ENCODE results near the gene CNDP1.
"Not testable (repeated sequence)": the region's sequence is repeated elsewhere in the genome, so short reads cannot be mapped to it uniquely, and the experiment has no call there.

CNDP1 gene

GRCh38 chr18:74520096-74520833 lies 14.0 kb upstream of the CNDP1 start:
- no peak for DNase-seq (ENCODE audit: low spot score)

GRCh38 chr18:74521068-74521725 lies 13.1 kb upstream of the CNDP1 start:
- no peak for DNase-seq (ENCODE audit: low spot score)

GRCh38 chr18:74522635-74523548 lies 11.4 kb upstream of the CNDP1 start:
- DNase-seq (ENCODE audit: low spot score): no peak

- DNase-seq (ENCODE audit: low spot score): no peak
Measured at GRCh38 chr18:74524097-74524496, 10.2 kb upstream of the CNDP1 start.

GRCh38 chr18:74524915-74525314 lies 9.4 kb upstream of the CNDP1 start:
- not testable (repeated sequence) for DNase-seq (ENCODE audit: low spot score)

GRCh38 chr18:74525741-74526140 lies 8.6 kb upstream of the CNDP1 start:
- no peak for DNase-seq (ENCODE audit: low spot score)

- no peak for DNase-seq (ENCODE audit: low spot score)
Measured at GRCh38 chr18:74526488-74526887, 7.8 kb upstream of the CNDP1 start.

GRCh38 chr18:74528478-74528877 lies 5.8 kb upstream of the CNDP1 start:
- DNase-seq (ENCODE audit: low spot score): no peak

GRCh38 chr18:74528913-74529312 lies 5.4 kb upstream of the CNDP1 start:
- no peak for DNase-seq (ENCODE audit: low spot score)

- no peak for DNase-seq (ENCODE audit: low spot score)
Measured at GRCh38 chr18:74529378-74529777, 4.9 kb upstream of the CNDP1 start.

GRCh38 chr18:74529811-74530583 lies 4.3 kb upstream of the CNDP1 start:
- no peak for DNase-seq (ENCODE audit: low spot score)

- no peak for DNase-seq (ENCODE audit: low spot score)
Measured at GRCh38 chr18:74530584-74530862, 3.8 kb upstream of the CNDP1 start.

- no peak for DNase-seq (ENCODE audit: low spot score)
Measured at GRCh38 chr18:74531043-74531442, 3.3 kb upstream of the CNDP1 start.

GRCh38 chr18:74532511-74533025 lies 1.7 kb upstream of the CNDP1 start:
- no peak for DNase-seq (ENCODE audit: low spot score)

- no peak for DNase-seq (ENCODE audit: low spot score)
Measured at GRCh38 chr18:74533666-74534065, 634 bp upstream of the CNDP1 start.

GRCh38 chr18:74534981-74535649 lies 815 bp downstream of the CNDP1 start:
- DNase-seq (ENCODE audit: low spot score): no peak

- no peak for DNase-seq (ENCODE audit: low spot score)
Measured at GRCh38 chr18:74539289-74539688, 5.0 kb downstream of the CNDP1 start.

- no peak for DNase-seq (ENCODE audit: low spot score)
Measured at GRCh38 chr18:74540652-74541421, 6.5 kb downstream of the CNDP1 start.

GRCh38 chr18:74541703-74542555 lies 7.6 kb downstream of the CNDP1 start:
- DNase-seq (ENCODE audit: low spot score): no peak

- DNase-seq (ENCODE audit: low spot score): no peak
Measured at GRCh38 chr18:74544898-74545297, 10.6 kb downstream of the CNDP1 start.

Data from hematopoietic multipotent progenitor cell treated with erythropoietin and hydrocortisone succinate and interleukin-3 and kit ligand, for 15 days (in vitro differentiated cells).